Left hindlimb (tissue), 1 donor: ENCODE results near the gene HRH2.

Experiments used
- DNase-seq: peaks from one replicate; pipeline ENCODE4 v3.0.0-alpha.2; 2018

The HRH2 gene

DNA sequence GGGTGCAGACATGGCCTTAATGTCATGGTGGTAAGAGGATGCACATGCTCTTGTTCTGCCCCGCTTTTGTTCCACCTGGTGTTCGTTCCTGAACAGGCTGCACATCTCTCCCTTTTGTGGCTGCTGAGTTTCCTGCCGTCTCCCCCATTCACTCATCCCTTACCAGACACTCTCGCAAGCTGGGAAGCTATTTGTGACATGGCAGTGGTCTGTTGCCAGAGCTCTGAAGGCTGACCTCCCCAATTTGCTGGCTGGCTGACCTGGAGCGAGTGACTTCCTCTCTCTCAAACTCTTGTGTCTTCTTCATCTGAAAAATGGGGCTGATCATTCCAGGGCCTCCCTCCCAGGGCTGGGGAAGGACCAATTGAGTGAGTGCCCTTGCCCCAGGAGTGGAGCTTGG is 35.9 kb downstream of the HRH2 start:
- no peak for DNase-seq

DNA sequence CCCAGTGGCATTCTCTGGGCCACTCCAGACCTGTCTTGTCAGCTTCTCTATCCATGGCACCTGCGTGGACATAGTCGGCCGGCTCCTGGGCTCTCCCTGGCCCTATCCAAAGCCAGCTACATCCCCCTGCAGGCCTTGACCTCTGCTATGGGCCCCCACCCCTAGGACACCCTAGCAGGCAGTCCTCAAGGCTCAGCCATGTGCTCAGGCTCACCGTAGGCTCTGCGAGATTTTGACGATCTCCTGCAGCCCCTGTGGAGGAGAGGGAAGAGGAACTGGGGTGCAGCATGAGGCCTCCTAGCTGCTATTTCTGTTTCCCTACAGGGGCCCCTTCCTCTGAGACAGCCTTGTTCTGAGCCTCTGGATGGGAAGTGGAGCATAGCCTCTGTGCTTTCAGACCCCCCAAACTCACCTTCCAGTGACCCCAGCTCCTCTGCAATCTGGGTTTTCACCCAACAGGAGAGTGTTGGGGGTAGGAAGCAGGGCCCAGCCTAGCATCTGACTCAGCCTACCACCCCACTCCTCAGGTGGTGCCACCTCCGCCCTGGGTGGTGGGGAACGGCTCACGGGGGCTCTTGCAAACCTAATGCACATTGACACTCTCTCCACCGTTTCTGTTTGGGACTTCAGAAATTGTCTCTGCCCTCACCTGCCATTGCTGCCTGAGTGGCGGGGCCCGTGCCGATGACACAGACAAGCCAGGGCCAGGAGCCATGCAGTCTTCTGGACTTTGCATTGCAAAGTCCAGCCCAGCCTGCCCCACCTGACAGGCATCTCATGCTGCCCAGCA is 36.7 kb downstream of the HRH2 start:
- no peak for DNase-seq

DNA sequence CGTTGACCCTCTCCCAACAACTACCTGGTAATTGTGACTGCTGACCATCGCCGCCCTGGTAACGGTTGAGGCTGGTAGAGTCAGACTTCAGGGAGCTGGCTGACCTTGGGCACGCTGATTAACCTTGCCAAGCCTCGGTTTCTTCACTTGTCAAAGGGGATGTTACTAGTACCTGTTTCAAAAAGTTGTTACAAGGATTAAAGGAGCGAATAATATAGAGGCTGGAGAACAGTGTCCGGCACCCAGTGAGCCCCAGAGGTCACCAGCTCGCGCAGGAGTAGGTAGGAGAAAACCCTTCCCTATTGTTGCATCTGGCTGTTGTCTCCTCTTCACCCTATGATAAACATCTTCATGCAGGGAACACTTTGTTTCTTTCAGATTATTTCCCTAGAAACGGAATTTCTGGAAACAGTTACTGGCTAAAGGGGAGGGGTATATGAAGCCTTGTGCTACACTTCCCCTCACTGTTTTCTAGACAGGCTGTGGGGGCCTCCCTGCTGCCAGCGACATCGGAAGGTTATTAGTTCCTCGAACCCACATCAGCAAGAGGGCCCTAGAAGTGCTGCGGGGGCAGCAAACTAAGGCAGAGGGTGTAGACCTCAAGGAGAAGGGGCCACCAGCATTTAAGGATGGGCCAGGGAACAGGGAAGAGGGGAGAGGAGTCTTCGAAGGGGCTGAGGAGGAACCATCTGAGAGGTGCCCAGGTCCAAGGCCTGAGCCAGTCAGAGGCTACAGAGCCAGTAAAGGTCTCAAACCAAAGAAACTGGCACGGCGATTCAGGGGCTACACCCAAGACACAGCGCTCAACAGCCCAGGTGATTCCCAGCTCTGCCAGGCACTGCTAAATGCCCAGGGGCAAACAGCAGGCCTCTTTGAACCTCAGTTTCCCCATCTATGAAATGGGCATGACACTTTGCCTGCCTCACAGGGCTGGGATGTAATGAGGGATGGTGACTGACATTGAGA is 37.6 kb downstream of the HRH2 start:
- no peak for DNase-seq

DNA sequence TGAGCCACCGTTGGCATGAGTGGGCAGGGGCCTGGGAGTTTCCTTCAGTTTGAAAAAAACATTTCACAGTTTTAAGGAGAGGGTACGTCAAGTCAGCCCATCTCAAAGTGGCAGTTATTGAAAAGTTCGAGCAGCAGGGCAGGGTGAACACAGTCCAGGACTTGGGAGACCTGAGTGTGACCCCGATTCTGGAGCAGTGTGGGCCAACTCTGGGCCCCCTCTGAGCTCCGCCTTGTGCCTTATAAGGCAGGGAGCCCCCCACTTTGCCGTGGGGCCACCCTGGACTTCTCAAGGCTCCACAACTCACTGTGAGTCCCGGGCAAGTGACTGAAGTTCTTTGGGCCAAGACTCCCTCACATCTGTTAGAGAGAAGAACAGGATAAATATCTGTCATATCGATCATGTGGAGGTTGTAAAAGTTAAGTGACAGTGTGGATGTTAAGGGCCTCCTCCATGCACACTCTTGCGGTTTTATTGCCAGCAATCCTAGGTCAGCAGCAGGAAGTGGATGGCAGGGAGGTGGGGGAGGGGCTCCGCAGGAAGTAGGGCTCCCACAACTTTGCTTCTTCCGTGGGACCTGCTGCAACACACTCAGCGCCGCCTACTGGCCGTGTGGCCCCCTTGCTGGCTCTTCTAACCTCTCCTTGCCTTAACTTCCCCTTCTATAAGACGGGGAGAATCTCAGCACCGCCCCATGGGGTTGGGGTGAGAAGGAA is 38.4 kb downstream of the HRH2 start:
- peak; percentile 66 for DNase-seq

DNA sequence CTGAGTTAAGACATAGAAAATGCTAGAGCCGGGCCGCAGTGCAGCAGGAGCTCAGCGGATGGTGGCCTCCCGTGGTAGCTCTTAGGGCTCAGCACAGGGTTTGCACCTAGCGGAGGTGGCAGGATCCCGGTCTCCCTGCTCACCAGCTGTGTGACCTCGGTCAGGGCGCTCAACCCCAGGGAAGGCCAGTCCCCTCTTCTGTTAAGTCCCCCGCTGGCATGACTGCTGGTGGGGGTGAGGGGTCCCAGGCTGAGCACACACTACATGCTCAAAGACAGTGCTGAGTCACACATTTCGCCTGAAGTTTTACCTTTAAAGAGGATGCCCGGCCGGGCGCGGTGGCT is 39.0 kb downstream of the HRH2 start:
- DNase-seq: no peak

DNA sequence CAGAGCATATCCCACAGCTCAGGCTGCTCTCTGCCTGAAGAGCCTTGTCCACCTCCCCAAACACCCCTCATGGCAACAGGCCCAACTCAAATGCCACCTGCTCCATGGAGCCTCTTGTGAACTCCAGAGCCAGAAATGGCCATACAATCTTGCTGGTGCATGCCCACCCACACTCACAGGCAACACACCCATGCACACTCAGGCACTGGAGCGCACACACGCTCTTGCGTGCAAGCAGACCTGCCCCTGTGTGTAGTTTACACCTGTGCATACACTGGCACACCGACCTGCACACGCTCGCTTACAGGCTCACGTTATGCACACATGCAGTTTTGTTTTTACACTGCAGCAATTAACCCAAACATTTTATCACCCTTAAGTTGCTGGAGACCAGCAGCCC is 40.0 kb downstream of the HRH2 start:
- DNase-seq: no peak

DNA sequence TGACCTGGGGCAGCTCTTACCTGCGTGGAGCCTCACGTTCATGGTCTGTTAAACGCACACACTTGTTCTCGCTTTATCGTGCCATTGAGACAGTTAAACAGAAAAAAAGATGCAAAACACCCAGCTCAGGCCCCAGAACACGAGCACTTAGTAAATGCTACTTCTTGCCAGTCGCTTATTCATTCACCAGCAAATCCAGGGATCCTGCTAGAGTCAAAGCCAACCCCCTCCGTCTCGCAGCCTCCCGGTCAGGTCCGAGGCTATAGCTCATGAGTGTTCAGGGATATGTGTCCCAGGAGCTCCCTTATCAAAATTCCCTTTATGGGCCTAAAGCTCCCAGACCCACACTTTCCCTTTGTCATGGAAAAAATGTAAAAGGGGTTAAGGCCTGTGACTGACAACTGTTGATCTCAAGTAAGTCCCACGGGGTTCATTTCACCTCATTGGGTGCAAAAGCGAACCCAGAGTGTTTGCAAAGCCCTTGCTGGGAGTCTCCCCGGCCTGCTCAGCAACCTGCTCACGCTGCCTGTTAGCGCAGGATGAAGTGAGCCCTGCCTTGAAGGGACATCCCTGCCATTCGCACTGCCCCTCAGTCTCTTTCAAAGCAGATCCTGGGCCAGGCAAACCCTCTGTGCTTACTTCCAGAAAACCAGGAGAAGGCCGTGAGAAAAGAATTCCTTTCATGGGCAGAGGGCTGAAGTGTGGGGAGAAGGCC is 40.7 kb downstream of the HRH2 start:
- no peak for DNase-seq

DNA sequence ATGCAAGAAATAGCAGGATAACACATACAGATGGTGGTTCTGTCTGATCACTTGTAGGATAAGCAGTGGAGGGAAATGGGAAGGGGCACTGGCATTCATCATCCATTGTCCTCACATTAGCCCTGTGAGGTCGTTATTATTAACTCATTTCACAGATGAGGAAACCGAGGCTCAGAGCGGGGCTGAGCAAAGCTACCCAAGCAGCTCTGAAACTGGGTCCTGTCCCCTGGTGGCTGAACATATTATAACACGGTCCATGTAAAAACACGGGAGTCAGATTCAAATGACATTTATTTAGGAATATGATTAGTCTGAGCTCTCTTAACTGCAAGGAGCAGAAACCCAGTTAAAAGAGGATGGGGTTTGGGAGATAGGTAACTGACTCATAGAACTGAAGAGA is 43.1 kb downstream of the HRH2 start:
- no peak for DNase-seq

DNA sequence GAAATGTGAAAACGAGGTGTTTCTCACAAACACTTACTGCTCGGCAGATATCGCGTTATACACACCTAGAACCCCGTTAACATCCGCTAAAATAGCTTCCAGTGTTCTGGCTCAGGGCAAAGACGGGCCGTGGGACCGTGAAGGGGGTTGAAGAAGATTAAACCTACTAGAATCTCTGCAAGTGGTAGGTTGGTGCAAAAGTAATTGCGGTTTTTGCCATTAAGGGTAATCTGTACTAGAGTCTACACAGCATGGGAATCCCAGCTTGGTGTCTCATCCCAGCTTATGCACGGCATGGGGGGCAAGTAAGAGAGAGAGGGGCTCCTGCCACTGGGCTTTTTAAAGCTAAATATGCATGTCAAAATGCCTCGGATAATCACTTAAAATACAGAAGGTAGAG is 43.9 kb downstream of the HRH2 start:
- DNase-seq: no peak

DNA sequence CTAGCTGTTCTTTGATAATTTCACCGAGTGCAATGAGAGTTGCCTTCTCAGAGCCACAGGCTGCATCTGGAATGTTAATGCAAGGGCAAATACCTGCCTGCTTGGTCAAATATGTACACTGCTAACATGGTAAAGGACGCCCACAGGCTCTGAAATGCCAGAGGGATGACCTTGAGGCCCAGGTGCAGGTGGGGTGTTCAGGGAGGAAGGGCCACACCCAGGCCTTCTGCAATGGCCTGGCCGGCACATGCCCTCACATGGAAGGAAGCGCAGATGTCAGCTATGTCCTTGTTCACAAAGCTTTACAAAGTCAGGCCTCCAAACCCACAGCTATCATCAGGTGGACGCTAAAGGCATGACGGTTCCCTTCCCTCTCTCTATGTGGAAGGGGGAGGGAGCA is 48.6 kb downstream of the HRH2 start:
- DNase-seq: no peak

DNA sequence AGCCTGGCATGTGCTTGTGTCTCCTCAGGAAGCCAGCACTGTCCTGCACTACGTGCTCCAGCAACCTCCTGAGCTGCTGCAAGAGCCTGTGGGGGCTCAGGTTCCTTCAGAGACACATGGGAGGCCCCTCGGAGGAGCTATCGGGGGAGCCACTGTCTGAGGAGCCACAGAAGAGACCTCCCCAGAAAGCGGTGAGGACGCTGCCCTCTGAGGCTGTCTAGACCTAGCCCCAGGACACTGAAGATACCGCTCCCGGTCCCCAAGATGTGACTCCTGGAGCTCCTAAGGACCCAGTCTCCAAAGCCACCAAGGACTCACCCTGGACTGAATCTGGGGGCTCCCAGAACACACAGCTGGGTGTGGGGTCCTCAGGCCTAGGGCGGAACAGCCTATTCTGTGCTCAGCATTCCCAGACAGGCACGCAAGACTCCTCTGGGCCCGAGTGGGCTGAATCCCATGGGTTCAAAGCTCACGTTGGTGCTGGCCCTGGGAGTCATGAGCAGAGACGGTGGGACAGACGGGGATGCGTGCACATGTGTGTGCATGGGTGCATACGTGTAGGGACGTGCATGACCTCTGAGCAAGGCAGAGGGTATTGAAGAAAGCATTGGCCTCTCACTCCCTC is 50.0 kb downstream of the HRH2 start:
- DNase-seq: no peak

DNA sequence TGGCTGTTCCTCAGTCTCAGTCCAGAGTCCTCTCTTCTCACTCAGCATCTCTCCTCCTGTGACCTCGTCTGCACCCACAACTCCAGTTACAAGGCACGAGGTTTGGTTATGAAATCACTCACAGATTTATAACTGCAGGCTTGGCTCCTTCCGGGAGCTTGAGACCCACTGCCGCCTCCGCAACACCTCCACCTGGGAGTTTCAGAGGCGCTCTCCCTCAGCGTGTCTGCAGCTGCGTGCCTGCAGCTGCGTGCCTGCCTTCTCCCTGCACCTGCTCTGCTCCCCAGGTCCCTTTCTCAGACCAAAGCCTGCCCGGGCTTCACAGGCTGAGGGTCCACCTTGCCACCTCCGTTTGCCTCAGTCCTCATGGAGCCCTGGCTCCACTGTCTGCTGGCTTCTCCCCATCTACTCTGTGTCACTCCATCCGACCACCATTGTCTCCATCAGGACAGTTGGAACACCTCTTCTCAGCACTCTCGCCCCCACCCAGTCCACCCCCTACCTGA is 51.5 kb downstream of the HRH2 start:
- DNase-seq: no peak

DNA sequence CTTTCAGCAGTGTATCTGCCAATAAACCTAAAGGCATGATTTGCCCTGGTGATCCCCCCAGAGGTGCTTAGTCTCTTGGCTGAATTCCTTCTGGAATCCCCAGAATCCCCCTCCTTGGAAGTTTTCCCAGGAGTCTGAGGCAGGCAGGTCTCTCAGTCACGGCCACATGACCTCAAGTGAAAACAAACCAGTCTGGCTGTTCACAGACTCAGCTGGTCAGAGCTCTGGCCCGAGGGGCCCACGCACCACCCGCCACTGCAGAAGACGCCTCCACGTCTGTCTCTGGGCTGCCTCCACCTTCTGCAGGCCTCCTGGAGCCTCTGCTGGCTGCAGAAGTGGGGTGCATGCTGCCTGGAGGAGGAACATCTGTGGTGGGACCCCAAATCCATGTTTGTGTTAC is 52.5 kb downstream of the HRH2 start:
- no peak for DNase-seq

DNA sequence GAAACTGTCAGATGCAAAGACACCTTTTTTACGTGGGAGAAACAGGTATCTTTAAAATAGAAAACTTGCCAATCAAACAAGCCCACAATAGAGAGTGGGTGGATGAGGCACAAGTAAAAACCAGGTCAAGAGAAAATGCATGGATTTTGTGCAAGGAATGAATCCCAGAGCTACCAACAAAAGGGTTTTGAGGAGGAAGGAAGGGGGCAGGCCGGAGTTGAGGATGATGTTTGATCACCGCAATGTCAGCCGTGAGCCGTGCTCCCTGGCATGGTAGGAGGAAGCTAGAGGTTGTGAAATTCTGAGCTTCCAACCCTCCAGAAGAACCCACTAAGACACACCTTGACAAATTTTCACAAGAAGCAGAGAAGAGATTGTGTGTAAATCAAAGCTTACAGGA is 53.2 kb downstream of the HRH2 start:
- no peak for DNase-seq

DNA sequence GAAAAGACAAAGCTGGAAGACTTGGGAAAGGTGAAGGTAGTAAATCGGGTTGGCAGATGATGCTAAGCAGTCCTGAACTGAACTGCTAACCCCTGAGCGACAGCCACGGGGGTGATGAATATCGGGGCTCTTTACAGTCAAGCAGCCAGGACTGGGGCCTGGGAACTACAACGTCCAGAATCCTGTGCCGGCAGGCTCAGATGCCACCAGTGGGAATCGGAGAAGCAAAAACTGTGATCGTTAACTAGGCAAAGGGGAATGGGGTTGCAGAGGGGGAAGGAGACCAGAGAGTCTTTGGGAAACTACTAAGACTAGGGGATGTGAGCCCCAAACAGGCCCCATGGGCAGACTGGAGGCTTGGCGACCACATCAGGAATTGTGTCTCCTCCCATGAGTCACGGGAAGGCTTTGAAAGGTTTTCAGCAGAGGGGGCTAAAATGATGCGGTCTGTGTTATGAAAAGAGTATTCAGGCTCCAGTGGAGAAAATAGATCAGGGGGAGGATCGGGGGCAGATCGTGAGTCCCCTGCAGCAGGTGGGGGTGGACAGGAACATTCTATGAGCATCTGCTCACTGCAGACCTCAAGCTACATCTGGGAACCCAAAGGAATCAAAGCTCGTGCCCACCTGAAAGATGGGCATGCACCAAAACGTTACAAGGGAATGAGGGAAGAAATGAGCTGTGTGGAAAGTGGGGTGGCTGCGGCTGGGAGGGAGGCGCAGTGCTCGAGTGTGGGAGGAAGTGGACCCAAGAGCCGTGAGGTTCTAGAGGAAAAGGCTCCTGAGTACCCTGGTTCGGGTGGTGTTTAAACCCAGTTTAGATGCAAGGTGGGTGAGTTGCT is 53.8 kb downstream of the HRH2 start:
- no peak for DNase-seq

DNA sequence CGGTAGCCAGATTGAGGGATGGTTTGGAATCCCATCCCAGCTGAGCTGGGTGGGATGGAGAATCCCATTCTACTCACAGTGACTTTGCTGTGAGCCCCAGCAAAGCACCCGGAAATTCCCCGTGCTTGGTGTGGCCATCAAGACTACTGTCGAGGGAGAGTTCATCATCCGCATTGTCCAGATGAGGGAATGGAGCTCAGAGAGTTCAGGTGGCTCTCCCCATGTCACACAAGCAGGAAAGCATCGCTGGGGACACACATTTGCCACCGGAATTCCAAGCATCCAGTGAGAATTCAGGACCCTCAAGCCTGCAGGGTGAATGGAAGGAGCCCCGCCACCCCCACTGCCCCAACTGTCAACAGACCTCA is 54.4 kb downstream of the HRH2 start:
- DNase-seq: no peak

DNA sequence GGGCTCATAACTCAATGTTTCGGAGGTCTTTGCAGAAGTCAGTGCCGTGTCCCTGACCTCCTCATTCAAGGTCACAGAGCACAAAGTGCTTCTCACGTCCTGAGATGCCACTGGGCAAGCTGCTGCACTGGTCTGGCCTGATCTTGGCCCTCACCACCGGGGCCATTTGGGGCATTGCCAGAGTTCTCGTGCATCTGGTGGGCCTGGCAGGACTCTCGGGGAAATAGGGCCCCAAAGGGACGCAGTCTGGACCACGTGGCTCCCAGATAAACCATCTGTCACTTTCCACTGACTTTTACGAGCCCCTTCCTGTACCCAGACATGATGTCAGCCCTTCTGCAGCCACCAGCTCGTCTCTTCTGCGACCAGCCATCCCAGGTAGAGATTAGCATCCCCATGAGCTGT is 54.8 kb downstream of the HRH2 start:
- no peak for DNase-seq

DNA sequence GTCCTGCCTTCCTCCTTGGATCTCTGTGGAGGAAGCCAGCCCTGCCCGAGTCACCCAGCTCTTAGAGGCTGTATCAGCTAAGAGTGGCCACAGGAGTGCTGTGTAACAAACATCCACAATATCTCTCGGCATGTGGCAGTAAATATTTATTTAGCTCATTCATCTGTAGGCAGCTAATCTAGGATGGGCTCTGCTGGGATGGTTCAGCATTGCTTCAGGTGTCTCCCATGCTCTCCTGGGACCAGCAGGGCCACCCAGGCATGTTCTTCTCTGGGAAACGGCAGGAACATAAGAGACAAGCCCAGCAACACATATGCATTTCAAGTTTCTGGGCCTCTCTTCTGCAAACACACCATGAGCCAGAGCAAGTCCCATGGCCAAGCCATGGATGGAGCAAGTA is 56.1 kb downstream of the HRH2 start:
- no peak for DNase-seq

DNA sequence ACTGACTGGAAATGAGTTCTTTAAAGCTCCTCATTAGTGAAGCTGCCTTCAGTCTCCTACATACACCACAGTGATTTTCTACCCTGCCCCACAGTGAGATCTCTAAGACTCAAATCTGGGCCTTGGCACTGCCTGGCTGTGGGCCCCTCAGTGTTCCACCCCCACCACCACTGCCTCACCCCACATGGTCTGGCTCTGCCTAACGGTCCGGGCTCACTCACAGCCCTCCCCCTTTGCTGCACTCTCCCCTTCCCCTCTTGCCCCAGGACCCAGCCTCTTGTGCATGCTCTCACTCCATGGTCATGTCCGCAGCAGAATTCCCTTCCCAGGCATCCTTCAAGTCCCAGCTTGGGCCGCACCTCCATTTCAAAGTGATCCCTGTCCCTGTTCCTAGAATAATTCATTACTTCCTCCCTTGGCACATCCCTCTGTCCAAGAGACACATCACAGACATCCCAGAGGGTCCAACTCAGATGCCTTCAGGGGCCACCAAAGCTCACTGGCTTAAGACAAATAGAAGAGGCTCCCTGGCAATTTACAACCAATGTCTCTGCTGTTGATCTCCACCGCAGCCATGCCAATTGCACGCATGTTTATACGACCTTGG is 56.7 kb downstream of the HRH2 start:
- no peak for DNase-seq

DNA sequence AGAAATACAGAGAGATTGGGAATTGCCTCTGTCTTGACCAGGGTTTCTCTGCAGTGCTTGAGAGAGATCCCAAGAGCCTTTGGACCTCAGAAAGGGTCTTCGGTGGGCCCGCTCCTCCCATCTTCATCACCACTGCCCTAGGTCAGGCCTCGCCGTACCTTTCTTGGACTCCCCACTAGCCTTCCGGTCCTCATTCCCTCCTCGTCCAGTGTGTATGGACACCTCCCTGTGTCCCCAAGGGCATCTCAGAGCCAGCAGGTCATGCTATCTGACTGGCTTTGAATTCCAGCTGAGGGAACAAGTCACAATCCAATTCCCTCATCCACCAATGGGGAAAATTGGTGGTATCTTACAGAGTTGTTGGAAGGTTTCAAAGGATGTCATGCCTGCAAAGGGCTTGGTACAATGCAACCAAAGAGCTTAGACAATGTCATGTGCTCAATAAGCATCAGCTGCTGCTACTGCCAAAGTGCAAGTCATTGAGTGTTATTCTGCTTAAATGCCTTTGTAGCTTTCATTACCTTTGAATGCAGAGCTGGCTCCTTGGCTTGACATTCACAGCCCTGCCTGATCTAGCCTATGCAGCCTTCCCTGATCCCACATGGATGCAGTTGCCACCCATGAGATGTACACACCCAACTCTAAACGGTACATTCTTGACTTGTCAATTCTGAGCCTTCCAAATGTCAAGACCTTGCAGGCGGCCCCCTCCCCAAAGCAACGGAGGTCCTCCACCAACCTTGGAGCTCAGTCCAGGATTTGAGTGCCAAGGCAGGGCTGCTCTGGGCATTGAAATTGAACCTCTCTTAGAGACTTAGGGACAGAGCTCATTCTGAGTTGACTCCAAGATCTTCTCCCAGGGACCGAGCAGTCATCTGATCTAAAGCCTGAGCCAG is 58.0 kb downstream of the HRH2 start:
- DNase-seq: no peak
